ENCODE data around the gene CFAP97. TPM values are rescaled to one million over a fixed set of nuclear protein-coding genes. Genes with fewer than 3 reads are reported as not detected.

CFAP97 gene
- total and polyA plus RNA-seq, 7 donors = 3.0 to 20.3 (median 10.1) TPM

GRCh38 chr4:185221491-185221890 lies 17.7 kb upstream of the CFAP97 start:
- no peak for DNase-seq
- H3K27me3 ChIP-seq (ENCODE audit: insufficient read depth in 3 of 3, low read length in 2 of 3) = no peaks in the 10 kb centered on the region

GRCh38 chr4:185219551-185220344 lies 15.9 kb upstream of the CFAP97 start:
- DNase-seq = peak in 1 of 2 donors; percentile 66
- Histone ChIP-seq H3K9me3 (no peaks in the 10 kb centered on the region), H3K27ac (no peak overlapping the region), H3K4me3 (no peak overlapping the region), H3K4me1 (peaks cover 31% of the 10 kb centered on the region), H3K27me3 (ENCODE audit: insufficient read depth in 3 of 3, low read length in 2 of 3) (no peaks in the 10 kb centered on the region), H3K36me3 (ENCODE audit: insufficient read depth in 1 of 2, low read depth in 1 of 2) (no peaks in the 10 kb centered on the region)
- TF ChIP-seq CTCF (IDR thresholded peaks at IDR 0.05) = no peak
- intact Hi-C loops (cut with DNase I) = loop anchor here in 1 of 2 donors (10.0 kb wide), 1 partner anchor 375 kb away; no protein-coding TSS in a partner anchor
- ATAC-seq = peak; percentile 25 to 73 (median 52)
- WGBS, 3 donors = 36 to 63% (median 42%) methylated on average over 3 of the region's 3 CpGs

More at GRCh38 chr4:185221491-185221890, 17.7 kb upstream of the CFAP97 start:
- ATAC-seq = no peak
- Histone ChIP-seq H3K36me3 (ENCODE audit: insufficient read depth in 1 of 2, low read depth in 1 of 2) (no peaks in the 10 kb centered on the region), H3K4me3 (no peak overlapping the region), H3K9me3 (no peaks in the 10 kb centered on the region), H3K4me1 (peaks cover 19% of the 10 kb centered on the region), H3K27ac (no peak overlapping the region)
- WGBS, 3 donors = 90 to 100% (median 97%) methylated on average over 2 of the region's 2 CpGs
- no peak for TF ChIP-seq CTCF (IDR thresholded peaks at IDR 0.05)
- intact Hi-C loops (cut with DNase I) = no loop called here

- Histone ChIP-seq H3K4me3 (no peak overlapping the region), H3K4me1 (peaks cover 31% of the 10 kb centered on the region), H3K27ac (no peak overlapping the region), H3K27me3 (ENCODE audit: insufficient read depth in 3 of 3, low read length in 2 of 3) (no peaks in the 10 kb centered on the region), H3K36me3 (ENCODE audit: insufficient read depth in 1 of 2, low read depth in 1 of 2) (no peaks in the 10 kb centered on the region), H3K9me3 (no peaks in the 10 kb centered on the region)
- no peak for TF ChIP-seq CTCF (IDR thresholded peaks at IDR 0.05)
- intact Hi-C loops (cut with DNase I) = loop anchor here in 1 of 2 donors (10.0 kb wide), 1 partner anchor 376 kb away; no protein-coding TSS in a partner anchor
- 93 to 100% (median 98%) methylated on average over 2 of the region's 2 CpGs for WGBS, 3 donors
- DNase-seq (no peak), ATAC-seq (no peak)
Measured at GRCh38 chr4:185218312-185218711, 14.5 kb upstream of the CFAP97 start.

GRCh38 chr4:185217408-185217975 lies 13.7 kb upstream of the CFAP97 start:
- DNase-seq (no peak), ATAC-seq (no peak)
- intact Hi-C loops (cut with DNase I) = loop anchor here in 1 of 2 donors (10.0 kb wide), 1 partner anchor 377 kb away; no protein-coding TSS in a partner anchor
- TF ChIP-seq CTCF (IDR thresholded peaks at IDR 0.05) = no peak
- H3K4me1 ChIP-seq = peaks cover 31% of the 10 kb centered on the region
- H3K27ac ChIP-seq = no peak overlapping the region
- no peaks in the 10 kb centered on the region for H3K27me3 ChIP-seq (ENCODE audit: insufficient read depth in 3 of 3, low read length in 2 of 3)
- no peaks in the 10 kb centered on the region for H3K36me3 ChIP-seq (ENCODE audit: insufficient read depth in 1 of 2, low read depth in 1 of 2)
- H3K9me3 ChIP-seq = no peaks in the 10 kb centered on the region
- H3K4me3 ChIP-seq = no peak overlapping the region
- WGBS, 3 donors = 37 to 57% (median 49%) methylated on average over 6 of the region's 6 CpGs

Measured in psoas muscle (tissue), 8 donors.